Ureter (tissue), 1 donor: ENCODE measurements around the gene OR10A5. TPM values are rescaled to one million over a fixed set of nuclear protein-coding genes. Genes with fewer than 3 reads are reported as not detected.
"Not testable (repeated sequence)": the region's sequence is repeated elsewhere in the genome, so short reads cannot be mapped to it uniquely, and the experiment has no call there.

Experiments used
- DNase-seq: peaks from one replicate; pipeline ENCODE4 v3.0.0-alpha.2; 2020; ENCODE audit warnings: low spot score
- total RNA-seq: library from RNA; stranded (reverse); gene quantifications from one replicate; pipeline ENCODE4 v1.2.4, GENCODE V29; 2023
- donor health status: DM: yes; HTN: yes; CAD: no.

Gene OR10A5
- total RNA-seq, 1 donor from 2014 or later: not detected

GRCh38 chr11:6876325-6876724, 30.8 kb downstream of the OR10A5 start, which contains the start of gene OR10A4:
TSS of gene OR10A4 (plus strand) at chr11:6876625. CDS start at chr11:6876648, 23 bp downstream.
- DNase-seq: no peak

- DNase-seq: no peak
These were observed 31.4 kb downstream of the OR10A5 start for GRCh38 chr11:6876914-6877313.

GRCh38 chr11:6882751-6883150, 37.3 kb downstream of the OR10A5 start:
- no peak for DNase-seq

- DNase-seq: not testable (repeated sequence)
These were observed 42.2 kb downstream of the OR10A5 start for GRCh38 chr11:6887711-6888110.

- DNase-seq: no peak
These were observed 43.3 kb downstream of the OR10A5 start for GRCh38 chr11:6888830-6889229.

- DNase-seq: no peak
These were observed 44.4 kb downstream of the OR10A5 start for GRCh38 chr11:6889835-6890234.

- no peak for DNase-seq
These were observed 46.9 kb downstream of the OR10A5 start, which contains the start of gene OR2D2 for GRCh38 chr11:6892400-6892799. TSS of gene OR2D2 (minus strand) at chr11:6892500. CDS start at chr11:6892500, 0 bp downstream.

- DNase-seq: no peak
These were observed 48.6 kb downstream of the OR10A5 start for GRCh38 chr11:6894097-6894496.

GRCh38 chr11:6895010-6895409, 49.5 kb downstream of the OR10A5 start:
- DNase-seq: no peak

Other genes starting within 250 kb of the OR10A5 start
- gene RRP8, start 242.1 kb upstream of the OR10A5 start, total RNA-seq: 28.0 TPM
- gene ILK, start 241.9 kb upstream of the OR10A5 start, total RNA-seq: 192 TPM
- gene TAF10, start 233.5 kb upstream of the OR10A5 start, total RNA-seq: 176 TPM
- 60.0 TPM for gene TPP1, start 226.3 kb upstream of the OR10A5 start, total RNA-seq
- gene DCHS1, start 189.9 kb upstream of the OR10A5 start, total RNA-seq: 26.0 TPM
- gene MRPL17, start 162.3 kb upstream of the OR10A5 start, total RNA-seq: 50.2 TPM
- gene OR2AG2, start 73.7 kb upstream of the OR10A5 start, total RNA-seq: 1.7 TPM
- not detected for gene OR2AG1, start 62.7 kb upstream of the OR10A5 start, total RNA-seq
- gene OR6A2, start 46.0 kb upstream of the OR10A5 start, total RNA-seq: 0.68 TPM
- not detected for gene OR10A2, start 17.4 kb downstream of the OR10A5 start, total RNA-seq
- not detected for gene OR10A4, start 30.9 kb downstream of the OR10A5 start, total RNA-seq
- gene OR2D2, start 46.8 kb downstream of the OR10A5 start, total RNA-seq: 1.0 TPM
- not detected for gene OR2D3, start 75.3 kb downstream of the OR10A5 start, total RNA-seq
- gene ZNF215, start 80.7 kb downstream of the OR10A5 start, total RNA-seq: 9.6 TPM
- 4.3 TPM for gene ZNF214, start 174.7 kb downstream of the OR10A5 start, total RNA-seq
- 0.57 TPM for gene NLRP14, start 174.8 kb downstream of the OR10A5 start, total RNA-seq
- not detected for gene RBMXL2, start 243.3 kb downstream of the OR10A5 start, total RNA-seq